Measurements from ENCODE around the gene ACTRT2. TPM values are rescaled to one million over a fixed set of nuclear protein-coding genes. Genes with fewer than 3 reads are reported as not detected.

Gene ACTRT2
- total RNA-seq, 1 experiment from 2014 or later = not detected

GRCh38 chr1:2986549-2987305 lies 34.5 kb upstream of the ACTRT2 start:
- no peak overlapping the region for H2AK5ac ChIP-seq (ENCODE audit: insufficient read length, low read length)
- Mint-ChIP-seq H3K36me3 (ENCODE audit: insufficient read depth in 1 of 3, low read depth in 3 of 3) (peaks cover 0 to 24% (median 3%) of the 10 kb centered on the region in 3 experiments; a peak in 4 of 7 replicates), H3K9me3 (peaks cover 17 to 63% of the 10 kb centered on the region in 2 experiments), H3K27ac (no peak overlapping the region), H3K27me3 (ENCODE audit: low read depth) (peaks cover 4% of the 10 kb centered on the region), H3K4me3 (no peak overlapping the region), H3K4me1 (no peaks in the 10 kb centered on the region; a peak in 1 of 4 replicates)
- H3K9me3 ChIP-seq (ENCODE audit: control insufficient read depth, low read depth, low read length) = peaks cover 86% of the 10 kb centered on the region
- H3K27me3 ChIP-seq (ENCODE audit: insufficient read depth, low read length) = no peaks in the 10 kb centered on the region
- no peak overlapping the region for H3K56ac ChIP-seq (ENCODE audit: insufficient read length, low read depth, low read length)
- H4K20me1 ChIP-seq (ENCODE audit: control insufficient read depth, insufficient read depth, insufficient read length) = no peaks in the 10 kb centered on the region
- H3K79me2 ChIP-seq (ENCODE audit: insufficient read depth, low read length) = no peaks in the 10 kb centered on the region
- no peak overlapping the region for H4K91ac ChIP-seq (ENCODE audit: insufficient read length, low read depth, low read length)
- H2BK5ac ChIP-seq (ENCODE audit: insufficient read length, low read length) = no peak overlapping the region
- H2AFZ ChIP-seq (ENCODE audit: low read length) = no peak overlapping the region
- no peak for DNase-seq
- no peak overlapping the region; the same call in 1 of the 2 replicates for H2BK15ac ChIP-seq (ENCODE audit: low read depth, low read length)
- no peak overlapping the region for H2BK120ac ChIP-seq (ENCODE audit: low read depth, low read length, poor library complexity, severe bottlenecking)
- no peak overlapping the region for H3K4ac ChIP-seq (ENCODE audit: low read depth, low read length)
- H3K23me2 ChIP-seq (ENCODE audit: insufficient read length, low read depth, low read length, poor library complexity, severe bottlenecking) = no peaks in the 10 kb centered on the region
- no peaks in the 10 kb centered on the region for H3K79me1 ChIP-seq (ENCODE audit: insufficient read depth, low read depth, low read length, poor library complexity, severe bottlenecking)
- no peak overlapping the region for H4K8ac ChIP-seq (replicated peaks; ENCODE audit: insufficient read length, low read depth, low read length)
- H3K4me1 ChIP-seq (ENCODE audit: insufficient read depth, low read length) = no peaks in the 10 kb centered on the region
- no peak overlapping the region for H3K9ac ChIP-seq (ENCODE audit: extremely low read depth, insufficient read length, low read length)
- H3K14ac ChIP-seq (ENCODE audit: insufficient read depth, low read length) = no peak overlapping the region
- H3K27ac ChIP-seq (ENCODE audit: insufficient read length, low read depth, low read length) = no peak overlapping the region
- no peak overlapping the region for H4K5ac ChIP-seq (ENCODE audit: insufficient read length, low read depth, low read length)
- H3K23ac ChIP-seq (ENCODE audit: insufficient read length, low read depth, low read length) = no peak overlapping the region
- H2BK12ac ChIP-seq (ENCODE audit: insufficient read length, low read depth, low read length) = no peak overlapping the region
- H2BK20ac ChIP-seq (ENCODE audit: low read depth, low read length, poor library complexity, severe bottlenecking) = no peak overlapping the region
- no peak overlapping the region for H3T11ph ChIP-seq (ENCODE audit: low read length)
- H3K4me2 ChIP-seq (ENCODE audit: insufficient read depth, insufficient read length, low read length) = no peak overlapping the region
- TF ChIP-seq CTCF (conservative IDR thresholded peaks at IDR 0.05) = no peak
- no CpG with 5 or more reads among the region's 10 CpGs for WGBS (ENCODE audit: extremely low coverage, insufficient read length, low lambda C conversion rate)
- H3K18ac ChIP-seq (ENCODE audit: insufficient read length, low read depth, low read length) = no peak overlapping the region
